ENCODE measurements around the gene PARL.

The PARL gene

GRCh38 chr3:183904833-183905780, 20.4 kb upstream of the PARL start:
- no peak for TF ChIP-seq CTCF (conservative IDR thresholded peaks at IDR 0.05)
- no peak overlapping the region for H3K27ac ChIP-seq

DNA sequence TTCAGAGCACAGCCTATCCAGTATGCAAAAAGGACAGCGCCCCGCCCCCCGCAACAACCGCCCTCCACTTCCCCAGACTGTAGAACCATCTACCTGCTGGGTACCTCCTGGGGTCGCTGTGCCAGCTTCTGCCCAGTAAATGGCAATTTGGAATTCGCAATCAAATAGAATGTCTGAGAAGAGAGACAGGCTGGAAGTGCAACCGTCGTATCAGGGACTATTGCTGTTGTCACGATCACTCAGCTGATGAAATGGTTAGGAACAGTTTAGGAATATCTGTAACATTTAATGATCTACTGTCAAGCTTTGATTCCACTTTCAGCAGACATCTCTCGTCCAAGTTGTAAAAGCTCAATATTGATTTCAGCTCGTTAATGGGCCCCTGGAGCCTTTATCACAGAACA, 13.3 kb upstream of the PARL start:
- TF ChIP-seq CTCF (conservative IDR thresholded peaks at IDR 0.05), result peak; percentile 29; the same call in 1 of the 2 replicates
- H3K27ac ChIP-seq, result peak overlapping the region; percentile 39

DNA sequence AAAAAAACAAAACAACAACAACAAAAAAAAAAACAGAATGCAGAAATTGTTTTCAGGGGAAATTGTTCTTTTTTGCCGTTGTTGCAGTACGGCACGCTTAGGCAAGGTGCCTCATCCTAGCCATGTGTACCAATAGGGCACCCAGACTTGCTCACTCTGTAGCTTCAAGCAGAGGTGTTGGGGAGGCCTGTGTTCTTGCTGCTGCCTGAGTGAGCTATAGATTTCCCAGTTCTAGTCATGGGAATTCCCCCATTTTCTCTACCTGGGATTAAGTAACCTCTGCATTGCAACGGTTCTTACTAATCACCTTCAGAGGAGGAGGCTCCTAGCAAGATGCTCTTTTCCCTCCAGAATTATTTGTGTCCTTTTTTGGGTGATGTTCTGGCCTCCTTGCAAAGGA, 12.9 kb upstream of the PARL start:
- H3K27ac ChIP-seq, result peak overlapping the region; percentile 39
- TF ChIP-seq CTCF (conservative IDR thresholded peaks at IDR 0.05), result no peak

- no peak overlapping the region for H3K27ac ChIP-seq
- no peak for TF ChIP-seq CTCF (conservative IDR thresholded peaks at IDR 0.05)
Measured at GRCh38 chr3:183896610-183897009, 11.9 kb upstream of the PARL start.

- H3K27ac ChIP-seq, result no peak overlapping the region
- TF ChIP-seq CTCF (conservative IDR thresholded peaks at IDR 0.05), result no peak
Measured at GRCh38 chr3:183896184-183896583, 11.5 kb upstream of the PARL start.

DNA sequence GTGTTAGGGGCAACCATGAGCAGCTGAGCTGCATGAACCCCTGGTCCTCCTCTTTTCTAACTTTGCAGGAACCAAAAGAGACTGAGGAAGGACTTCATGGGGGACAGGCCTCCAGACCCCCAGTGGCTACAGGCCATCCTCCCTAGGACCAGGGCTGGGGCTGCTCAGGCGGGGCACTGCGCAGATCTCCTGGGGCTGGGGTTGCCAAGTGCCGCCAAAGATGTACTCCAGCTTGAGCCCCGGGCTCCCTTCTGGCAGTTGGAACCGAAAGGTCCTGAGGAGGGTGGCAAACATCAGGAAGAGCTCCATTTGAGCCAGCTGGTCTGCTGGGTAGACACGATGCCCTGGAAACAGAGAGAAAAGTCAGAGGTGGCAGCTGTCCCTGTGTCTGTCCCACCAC, 11.1 kb upstream of the PARL start:
- no peak overlapping the region for H3K27ac ChIP-seq
- no peak for TF ChIP-seq CTCF (conservative IDR thresholded peaks at IDR 0.05)

DNA sequence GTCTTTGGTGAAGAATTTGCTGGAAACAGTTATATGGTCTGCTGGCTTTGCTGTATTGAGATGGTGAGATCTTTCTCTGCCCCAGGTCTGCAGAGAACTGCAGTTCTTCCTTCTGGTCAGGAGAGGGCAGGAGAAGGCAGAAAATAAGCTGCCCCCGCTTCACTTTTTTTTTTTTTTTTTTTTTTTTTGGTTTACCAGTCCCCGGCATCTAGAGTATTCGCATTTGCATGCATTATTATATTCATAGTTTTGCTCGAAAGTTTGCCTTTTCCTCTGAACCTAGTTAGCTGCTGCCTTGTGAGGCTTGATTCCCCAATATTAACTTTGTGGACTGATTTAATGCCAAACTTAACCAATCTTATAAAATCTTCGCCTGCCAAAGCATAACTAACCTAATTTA, 10.6 kb upstream of the PARL start:
- H3K27ac ChIP-seq, result no peak overlapping the region
- peak; percentile 83 for TF ChIP-seq CTCF (conservative IDR thresholded peaks at IDR 0.05)

Measured in VCaP (cell line).